GM18907 (cell line): ENCODE data around the gene ROR1.

Experiments
- ATAC-seq: cut with Tn5 transposase; IDR thresholded peaks from one replicate; pipeline ENCODE4 v1.9.1; 2021; ENCODE audit warnings: mild to moderate bottlenecking, moderate library complexity; ENCODE audit not compliant: unreplicated experiment

ROR1 gene

GRCh38 chr1:64121766-64122385 lies 348.1 kb downstream of the ROR1 start:
- ATAC-seq, result no peak

GRCh38 chr1:64122588-64122987 lies 348.8 kb downstream of the ROR1 start:
- no peak for ATAC-seq

- ATAC-seq, result no peak
Measured at GRCh38 chr1:64124704-64125440, 351.1 kb downstream of the ROR1 start.

GRCh38 chr1:64126581-64126980 lies 352.8 kb downstream of the ROR1 start:
- no peak for ATAC-seq

- ATAC-seq, result no peak
Measured at GRCh38 chr1:64127297-64127696, 353.5 kb downstream of the ROR1 start.

- no peak for ATAC-seq
Measured at GRCh38 chr1:64129701-64130100, 355.9 kb downstream of the ROR1 start.

- no peak for ATAC-seq
Measured at GRCh38 chr1:64131155-64131554, 357.3 kb downstream of the ROR1 start.

DNA sequence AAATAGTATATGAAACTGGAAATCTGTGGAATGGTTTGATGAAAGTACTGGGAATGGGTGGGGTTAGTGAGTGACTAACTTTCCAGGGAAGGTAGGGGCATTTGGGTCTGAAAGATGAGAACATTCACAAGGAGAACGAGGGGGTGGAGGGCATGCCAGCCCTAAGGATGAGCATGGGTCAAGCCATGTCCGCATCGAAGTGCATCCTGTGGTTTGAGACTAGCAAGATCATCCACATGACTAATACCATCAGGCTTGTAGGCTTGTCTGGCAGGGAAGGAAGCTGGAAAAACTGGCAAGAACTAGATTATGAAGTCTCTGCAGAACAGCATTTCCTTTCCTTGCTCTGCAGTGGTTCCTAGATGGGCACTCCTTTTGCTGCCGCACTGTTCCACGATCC lies 359.2 kb downstream of the ROR1 start:
- ATAC-seq, result no peak

DNA sequence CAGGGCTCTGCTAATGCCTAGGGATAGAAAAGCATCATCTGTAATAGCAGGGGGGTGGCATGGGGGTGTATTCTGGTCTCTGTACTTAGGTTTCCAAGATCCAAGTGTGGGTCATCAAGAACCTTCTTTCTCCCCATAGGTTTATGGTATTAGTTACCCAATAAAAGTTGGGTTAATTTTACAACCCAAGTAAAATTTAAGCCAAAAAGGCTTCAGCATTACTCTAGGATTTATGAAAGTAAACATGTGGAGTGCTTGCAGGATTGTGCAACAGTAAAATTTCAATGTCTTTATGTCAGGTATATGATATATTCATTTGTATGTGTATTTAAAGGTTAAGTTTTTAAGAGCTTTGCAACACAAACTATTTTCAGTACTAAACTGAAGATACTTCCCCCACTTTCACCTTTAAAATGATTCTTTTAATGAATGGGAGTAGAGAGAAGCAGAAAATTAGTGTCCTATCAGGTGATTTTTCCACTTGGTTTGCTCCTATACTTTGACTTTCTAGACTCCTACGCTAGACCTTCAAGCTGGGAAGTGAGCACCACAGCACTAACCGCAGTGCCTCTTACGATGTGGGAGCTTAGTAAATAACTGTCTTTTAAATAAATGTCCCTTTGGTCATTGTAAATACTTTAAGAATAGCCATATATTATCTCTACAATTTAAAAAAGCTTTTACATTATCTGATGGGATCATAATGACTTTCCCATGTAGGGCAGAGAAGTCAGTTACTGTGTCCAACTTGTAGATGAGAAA lies 361.8 kb downstream of the ROR1 start:
- ATAC-seq, result no peak

DNA sequence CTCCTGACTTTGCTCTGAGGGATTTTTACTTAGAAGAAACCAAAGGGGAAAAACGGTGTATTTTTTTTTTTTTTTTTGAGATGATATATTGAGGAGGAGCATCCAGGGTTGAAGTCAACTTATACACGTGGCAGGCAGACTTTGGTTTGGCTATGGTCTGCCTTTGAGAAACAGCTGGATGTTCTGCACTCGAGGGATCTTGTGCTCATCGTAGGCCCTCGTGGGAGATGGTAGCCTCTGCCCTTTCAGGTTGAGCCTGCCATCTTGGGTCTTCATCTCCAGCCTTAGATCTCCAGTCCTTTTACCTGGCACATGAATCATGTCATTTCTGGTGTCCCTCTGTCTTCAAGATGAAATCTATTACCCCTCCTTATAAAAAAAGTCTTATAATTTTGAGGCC lies 362.5 kb downstream of the ROR1 start:
- no peak for ATAC-seq

GRCh38 chr1:64136752-64137411 lies 363.1 kb downstream of the ROR1 start:
- ATAC-seq, result peak; percentile 73

- ATAC-seq, result no peak
Measured at GRCh38 chr1:64137412-64137803, 363.6 kb downstream of the ROR1 start.

- no peak for ATAC-seq
Measured at GRCh38 chr1:64139877-64140276, 366.1 kb downstream of the ROR1 start.

DNA sequence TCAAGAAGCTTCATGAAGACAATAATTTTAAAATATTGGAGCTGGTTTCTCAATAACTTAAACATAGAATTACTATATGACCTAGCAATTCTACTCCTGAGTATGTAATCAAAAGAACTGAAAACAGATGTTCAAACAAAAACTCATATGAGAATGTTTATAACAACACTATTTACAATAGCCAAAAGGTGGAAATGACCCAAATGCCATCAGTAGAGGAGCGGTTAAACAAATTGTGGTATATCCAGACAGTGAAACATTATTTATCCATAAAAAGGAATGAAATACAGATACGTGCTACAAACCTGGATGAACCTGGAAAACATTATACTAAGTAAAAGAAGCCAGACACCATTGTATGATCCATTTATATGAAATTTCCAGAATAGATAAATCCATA lies 366.8 kb downstream of the ROR1 start:
- no peak for ATAC-seq

DNA sequence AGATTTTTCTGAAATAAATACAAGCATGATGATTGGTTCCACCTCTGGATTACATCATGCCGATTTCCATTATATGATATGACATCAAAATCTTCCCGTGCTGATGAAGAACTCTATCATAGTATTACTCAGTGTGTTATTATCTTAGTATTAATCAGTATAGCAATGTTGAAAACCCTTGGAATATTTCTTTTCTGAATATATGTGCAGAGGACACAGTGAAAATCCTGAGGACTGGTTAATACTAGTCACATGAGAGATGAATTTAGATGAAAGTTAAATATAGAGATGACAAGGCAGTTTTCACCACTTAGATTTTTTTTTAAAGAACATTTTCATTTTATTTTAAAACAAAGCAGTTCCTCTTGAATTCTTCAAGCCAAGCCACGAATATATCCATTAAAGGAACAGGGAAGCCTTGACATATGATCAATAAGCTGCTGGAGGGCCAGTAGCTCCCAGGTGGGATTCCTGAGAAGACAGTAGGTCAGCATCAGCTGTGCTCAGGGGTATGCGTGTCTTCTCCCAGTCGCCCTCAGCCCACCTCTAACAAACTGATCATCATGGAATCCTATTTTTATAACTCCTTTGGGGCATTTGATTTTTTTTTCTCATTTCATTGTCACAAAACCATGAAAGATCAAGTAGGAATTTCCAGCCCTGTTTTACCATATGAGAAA lies 373.4 kb downstream of the ROR1 start:
- ATAC-seq, result no peak

DNA sequence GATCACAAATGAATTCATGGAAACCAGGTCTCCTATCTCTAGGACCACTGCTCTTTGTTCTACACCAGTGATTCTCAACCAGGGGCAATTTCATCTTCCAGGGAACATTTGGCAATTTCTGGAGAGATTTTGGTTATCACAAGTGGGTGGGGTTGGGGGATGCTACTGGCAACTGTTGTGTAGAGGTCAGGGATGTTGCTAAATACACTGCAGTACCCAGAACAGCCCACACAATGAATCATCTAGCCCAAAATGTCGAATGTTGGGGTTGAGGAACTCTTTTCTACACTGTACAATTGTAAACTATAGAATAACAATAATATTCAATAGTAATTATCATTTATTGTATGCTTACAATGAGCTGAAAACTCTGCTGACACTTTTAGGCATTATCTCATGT lies 373.9 kb downstream of the ROR1 start:
- no peak for ATAC-seq

DNA sequence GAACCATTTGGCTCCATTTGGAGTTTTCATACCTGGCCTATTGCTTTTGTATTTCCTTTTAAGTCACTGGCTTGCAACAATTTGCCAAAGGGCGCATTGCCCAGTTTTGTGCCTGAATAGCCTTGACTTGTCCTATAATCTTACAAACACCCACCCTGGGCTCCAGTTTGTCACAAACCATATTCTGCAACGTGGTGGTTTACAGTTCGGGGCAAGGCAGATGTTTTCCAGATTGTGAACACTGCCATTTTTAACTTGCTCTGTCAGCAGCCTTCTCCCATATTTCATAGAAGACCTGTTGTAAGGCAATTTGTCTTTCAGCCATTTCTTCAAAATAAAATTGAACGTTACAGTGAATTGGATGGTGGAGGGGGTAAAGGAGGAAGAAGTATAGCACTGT lies 376.4 kb downstream of the ROR1 start:
- ATAC-seq, result no peak

- ATAC-seq, result no peak
Measured at GRCh38 chr1:64150729-64151230, 377.0 kb downstream of the ROR1 start.

DNA sequence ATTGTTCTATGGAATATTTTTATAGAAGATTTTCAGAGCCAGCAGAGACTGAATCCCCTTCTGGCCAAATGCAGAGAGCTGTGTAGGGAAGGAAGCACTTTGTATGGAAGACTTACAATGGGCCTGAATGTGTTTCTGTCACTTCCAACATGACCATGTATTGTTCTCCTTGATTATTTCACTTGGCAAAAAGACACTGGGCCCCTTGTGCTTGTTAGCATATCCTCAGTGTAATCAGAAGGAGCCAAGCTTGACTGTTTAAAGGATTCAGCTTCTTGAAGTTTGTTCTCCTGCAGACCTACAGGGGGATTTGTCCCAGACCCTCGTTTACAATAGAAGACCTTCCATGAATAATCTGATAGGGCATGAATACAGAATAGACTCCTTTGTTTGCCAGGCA lies 381.5 kb downstream of the ROR1 start:
- no peak for ATAC-seq

GRCh38 chr1:64161357-64161941 lies 387.6 kb downstream of the ROR1 start:
- ATAC-seq, result no peak
